ENCODE results near the gene CLCN6. TPM values are rescaled to one million over a fixed set of nuclear protein-coding genes. Genes with fewer than 3 reads are reported as not detected.

Gene CLCN6
- total and polyA plus RNA-seq, 2 of the 8 experiments (the other 6 are each of a cell fraction or from before 2014, with no cell fraction given), result 15.7 to 26.0 TPM

GRCh38 chr1:11794446-11795237 lies 11.3 kb upstream of the CLCN6 start:
- ChIA-PET CTCF (ENCODE audit: partially characterized antibody) (interaction anchor here (1.0 to 4.2 kb wide), 4 partner anchors 8 to 118 kb away, joined by 3 to 34 read pairs (median 5); no protein-coding TSS in a partner anchor), POLR2A (ENCODE audit: partially characterized antibody) (interaction anchor here (1.1 to 2.4 kb wide), 4 partner anchors 9 to 57 kb away, joined by 3 to 9 read pairs (median 4); no protein-coding TSS in a partner anchor)
- no peaks in the 10 kb centered on the region; the same call in 1 of the 2 replicates for H3K79me1 ChIP-seq (ENCODE audit: low read depth, low read length)
- no peak overlapping the region for H3K56ac ChIP-seq (replicated peaks; ENCODE audit: insufficient read length, low read depth, low read length)
- no peaks in the 10 kb centered on the region for H3K4me1 ChIP-seq (replicated peaks in 1 of 4; ENCODE audit: control insufficient read depth in 3 of 4, insufficient read depth in 4 of 4, low read length in 3 of 4)
- no peak overlapping the region for H3K4ac ChIP-seq (replicated peaks; ENCODE audit: insufficient read length, low read depth, low read length)
- H4K91ac ChIP-seq (replicated peaks; ENCODE audit: insufficient read length, low read length), result no peak overlapping the region
- no peaks in the 10 kb centered on the region for H3K23me2 ChIP-seq (ENCODE audit: low read depth, low read length)
- H2BK120ac ChIP-seq (replicated peaks; ENCODE audit: low read depth, low read length), result no peak overlapping the region
- H2BK12ac ChIP-seq (ENCODE audit: low read depth, low read length), result no peak overlapping the region
- no peak overlapping the region for H2BK5ac ChIP-seq (ENCODE audit: low read depth, low read length)
- H3K9me3 ChIP-seq (ENCODE audit: insufficient read depth in 2 of 2, low read depth in 1 of 2, low read length in 1 of 2), result no peaks in the 10 kb centered on the region
- no peak overlapping the region for H3K4me2 ChIP-seq (ENCODE audit: insufficient read depth in 1 of 2, low read depth in 2 of 2, low read length in 2 of 2)
- 88% methylated on average over 18 of the region's 19 CpGs; no CpG with 5 or more reads in 1 of the 2 experiments for WGBS, 2 experiments (ENCODE audit: extremely low coverage in 1 of 2, insufficient coverage in 1 of 2, insufficient read length in 1 of 2, insufficient replicate concordance in 2 of 2, low coverage in 1 of 2, low lambda C conversion rate in 2 of 2, missing lambda C conversion rate in 1 of 2)
- no peak overlapping the region for H2AFZ ChIP-seq (ENCODE audit: low read length)
- peaks cover 0 to 5% of the 10 kb centered on the region in 2 experiments for H4K20me1 ChIP-seq (replicated peaks in 1 of 2; ENCODE audit: control insufficient read depth in 1 of 2, insufficient read depth in 2 of 2, low read length in 2 of 2)
- TF ChIP-seq SIX5 (IDR thresholded peaks at IDR 0.05; ENCODE audit: low read depth, low read length) (no peak), RBBP5 (IDR thresholded peaks at IDR 0.05; ENCODE audit: borderline replicate concordance, low read depth, low read length) (no peak), MAX (IDR thresholded peaks at IDR 0.05) (no peak), BRCA1 (IDR thresholded peaks at IDR 0.05; ENCODE audit: low read depth, low read length) (no peak), JUND (IDR thresholded peaks at IDR 0.05; ENCODE audit: low read length) (no peak), EGR1 (IDR thresholded peaks at IDR 0.05; ENCODE audit: borderline replicate concordance, low read depth, low read length) (no peak), ASH2L (IDR thresholded peaks at IDR 0.05; ENCODE audit: low read length) (no peak)
- no peak overlapping the region for H3K9ac ChIP-seq (replicated peaks in 1 of 4; ENCODE audit: extremely low read depth in 1 of 4, low read depth in 3 of 4, low read length in 3 of 4)
- H2AK5ac ChIP-seq (ENCODE audit: low read depth, low read length), result no peak overlapping the region
- H2BK20ac ChIP-seq (ENCODE audit: low read length), result no peak overlapping the region
- peaks cover 9 to 21% (median 13%) of the 10 kb centered on the region in 4 experiments; a peak in 5 of 8 replicates for H3K36me3 ChIP-seq (ENCODE audit: control insufficient read depth in 2 of 4, insufficient read depth in 4 of 4, low read length in 3 of 4)
- H3K23ac ChIP-seq (ENCODE audit: insufficient read length), result no peak overlapping the region
- H2BK15ac ChIP-seq (ENCODE audit: low read length), result no peak overlapping the region
- DNase-seq (ENCODE audit: low read depth in 1 of 2, low spot score in 2 of 2) (no peak), FAIRE-seq (no peak)
- no peak overlapping the region for H3K4me3 ChIP-seq (ENCODE audit: extremely low read depth in 1 of 4, insufficient read depth in 2 of 4, low read depth in 3 of 4, low read length in 4 of 4)
- H3K14ac ChIP-seq (ENCODE audit: insufficient read length), result no peak overlapping the region
- no peak overlapping the region for H3K27ac ChIP-seq (ENCODE audit: low read depth, low read length)
- H4K5ac ChIP-seq (ENCODE audit: insufficient read length, low read depth, low read length), result no peak overlapping the region
- H3K18ac ChIP-seq (ENCODE audit: extremely low read depth, low read length), result no peak overlapping the region
- H3K27me3 ChIP-seq (replicated peaks in 1 of 4; ENCODE audit: control insufficient read depth in 3 of 4, extremely low read depth in 1 of 4, insufficient read depth in 3 of 4, low read length in 3 of 4), result no peaks in the 10 kb centered on the region
- no peak overlapping the region for H4K8ac ChIP-seq (ENCODE audit: extremely low read depth, insufficient read depth, low read length)
- no peaks in the 10 kb centered on the region for H3K79me2 ChIP-seq (ENCODE audit: control insufficient read depth in 1 of 2, insufficient read depth in 2 of 2, low read length in 2 of 2)
